A549 (cell line): ENCODE data around the gene IKZF3. TPM values are rescaled to one million over a fixed set of nuclear protein-coding genes. Genes with fewer than 3 reads are reported as not detected.

Experiments used
- ATAC-seq, 2 experiments: fragments of 200-7000 bp in 1 of 2; fragments of >200 bp in 1 of 2; cut with Nextera tagmentation in 1 of 2; cut with Tn5 transposase in 1 of 2; 3 replicates each; pipeline versions ENCODE4 v1.8.0 to v1.9.1; 2018 to 2020; ENCODE audit warnings: mild to moderate bottlenecking in 1 of 2, moderate library complexity in 1 of 2
- CTCF ChIA-PET: fragments of 300-600 bp; sonication (Branson Sonifier 250); formaldehyde crosslinking; extraction: SDS; loops from one replicate; lab custom pipeline; 2021; ENCODE audit warnings: antibody characterized with exemption, inconsistent platforms; lab: Yijun Ruan, JAX
- POLR2A ChIA-PET: fragments of 350-600 bp; formaldehyde crosslinking; extraction: SDS; loops from one replicate; lab custom pipeline; 2021; ENCODE audit warnings: antibody characterized with exemption, inconsistent platforms; lab: Yijun Ruan, JAX
- DNase-seq, 2 experiments: peaks; one replicate each; pipeline versions ENCODE4 v3.0.0 to v3.0.0-alpha.2; 2011 to 2016; ENCODE audit warnings: low read depth in 1 of 2, low spot score in 1 of 2
- FAIRE-seq: peaks from 2 replicates; lab custom pipeline; 2011; peaks lifted over from hg19 to GRCh38; lab: Jason Lieb, UNC
- H3K27ac ChIP-seq, 2 experiments: fragments of >200 bp; sonication (Bioruptor Twin); formaldehyde crosslinking; 3 replicates each; pipeline ENCODE4 v1.5.1; 2016 to 2017
- H3K4me1 ChIP-seq: fragments of >200 bp; sonication (Bioruptor Twin); formaldehyde crosslinking; 3 replicates; pipeline ENCODE4 v1.6.1; 2016
- H3K4me2 ChIP-seq: fragments of >200 bp; sonication (Bioruptor Twin); formaldehyde crosslinking; 3 replicates; pipeline ENCODE4 v1.6.1; 2016
- H3K4me3 ChIP-seq: fragments of >200 bp; sonication (Bioruptor Twin); formaldehyde crosslinking; 3 replicates; pipeline ENCODE4 v1.5.1; 2016
- H3K9me3 ChIP-seq: fragments of >200 bp; sonication (Bioruptor Twin); formaldehyde crosslinking; 3 replicates; pipeline ENCODE4 v1.6.1; 2016
- CBX8 ChIP-seq: fragments of 200-600 bp; sonication (generic); IDR thresholded peaks from 2 replicates; pipeline ENCODE4 v1.6.1; 2016
- CEBPB ChIP-seq, 2 experiments: fragments of >200 bp in 1 of 2; sonication (Bioruptor Twin) in 1 of 2; formaldehyde crosslinking in 1 of 2; IDR thresholded peaks; 2 replicates each; pipeline ENCODE4 v1.6.1; 2012 to 2016
- CHD4 ChIP-seq: fragments of 200-600 bp; sonication (generic); IDR thresholded peaks from 2 replicates; pipeline ENCODE4 v1.6.1; 2016; ENCODE audit warnings: antibody characterized with exemption, mild to moderate bottlenecking, borderline replicate concordance
- E2F6 ChIP-seq: IDR thresholded peaks from 2 replicates; pipeline ENCODE4 v1.6.1; 2012; ENCODE audit warnings: low read depth, borderline replicate concordance
- EHF ChIP-seq: fragments of 250-450 bp; sonication (Bioruptor Pico); IDR thresholded peaks from 2 replicates; pipeline ENCODE4 v1.5.0; 2020; ENCODE audit warnings: mild to moderate bottlenecking
- EHMT2 ChIP-seq: fragments of 200-600 bp; sonication (generic); IDR thresholded peaks from 2 replicates; pipeline ENCODE4 v1.6.1; 2016; ENCODE audit warnings: antibody characterized with exemption, low read depth, mild to moderate bottlenecking, moderate library complexity
- FOSL2 ChIP-seq, 2 experiments: fragments of 450-650 bp in 1 of 2; fragments of >200 bp in 1 of 2; sonication (Bioruptor Twin) in 1 of 2; formaldehyde crosslinking; IDR thresholded peaks; 2 replicates each; pipeline versions ENCODE4 v1.5.0 to v1.6.1; 2016 to 2020; ENCODE audit warnings: mild to moderate bottlenecking in 1 of 2, moderate library complexity in 1 of 2
- HEYL ChIP-seq: fragments of 250-450 bp; sonication (Bioruptor Pico); IDR thresholded peaks from 2 replicates; pipeline ENCODE4 v1.8.0; 2021; ENCODE audit warnings: mild to moderate bottlenecking, moderate library complexity
- HOXB5 ChIP-seq: fragments of 250-450 bp; sonication (Bioruptor Pico); IDR thresholded peaks from 2 replicates; pipeline ENCODE4 v1.5.0; 2020; ENCODE audit warnings: mild to moderate bottlenecking, moderate library complexity
- JUN ChIP-seq, 2 experiments: fragments of >200 bp; sonication (Bioruptor Twin); formaldehyde crosslinking; IDR thresholded peaks; 2 replicates in 1 of 2; 3 replicates in 1 of 2; pipeline ENCODE4 v1.6.1; 2016 to 2017
- KDM5A ChIP-seq: fragments of 200-600 bp; sonication (generic); IDR thresholded peaks from 2 replicates; pipeline ENCODE4 v1.6.1; 2016; ENCODE audit warnings: antibody characterized with exemption, mild to moderate bottlenecking
- MAZ ChIP-seq: fragments of 150-350 bp; IDR thresholded peaks from 2 replicates; pipeline ENCODE4 v1.6.1; 2014; ENCODE audit warnings: antibody characterized with exemption, low read depth, low read length, borderline replicate concordance
- NFE2L2 ChIP-seq: fragments of 150-350 bp; conservative IDR thresholded peaks from 2 replicates; pipeline ENCODE4 v1.6.1; 2014; ENCODE audit warnings: low read length
- PHF8 ChIP-seq: fragments of 200-600 bp; sonication (generic); IDR thresholded peaks from 2 replicates; pipeline ENCODE4 v1.6.1; 2016; ENCODE audit warnings: low read depth, mild to moderate bottlenecking, antibody characterized with exemption, moderate library complexity, borderline replicate concordance
- POLR2A ChIP-seq: IDR thresholded peaks from 2 replicates; pipeline ENCODE4 v1.6.1; 2012; ENCODE audit warnings: mild to moderate bottlenecking, low read length
- RAD21 ChIP-seq, 2 experiments: fragments of >200 bp in 1 of 2; sonication (Bioruptor Twin) in 1 of 2; formaldehyde crosslinking in 1 of 2; IDR thresholded peaks in 1 of 2; conservative IDR thresholded peaks in 1 of 2; 2 replicates in 1 of 2; 3 replicates in 1 of 2; pipeline ENCODE4 v1.6.1; 2012 to 2018; ENCODE audit warnings: inconsistent platforms in 1 of 2
- RCOR1 ChIP-seq: fragments of 150-350 bp; IDR thresholded peaks from 2 replicates; pipeline ENCODE4 v1.6.1; 2014; ENCODE audit warnings: antibody characterized with exemption, low read length, low read depth
- RFX5 ChIP-seq: fragments of 450-650 bp; IDR thresholded peaks from 2 replicates; pipeline ENCODE4 v1.7.1; 2014; ENCODE audit warnings: antibody characterized with exemption, mild to moderate bottlenecking, moderate library complexity
- SREBF2 ChIP-seq: fragments of 450-650 bp; IDR thresholded peaks from 2 replicates; pipeline ENCODE4 v1.6.1; 2014; ENCODE audit warnings: mild to moderate bottlenecking, moderate library complexity
- TP53 ChIP-seq: fragments of 250-450 bp; sonication (Bioruptor Pico); IDR thresholded peaks from 2 replicates; pipeline ENCODE4 v1.5.0; 2021; ENCODE audit warnings: mild to moderate bottlenecking, moderate library complexity
- WGBS: methylation state at CpG from one replicate; pipeline ENCODE4 v1.1.6; 2017; ENCODE audit errors: missing lambda C conversion rate; 5-methylcytosine and 5-hydroxymethylcytosine counted together
- polyA plus RNA-seq, 4 experiments: library from polyadenylated mRNA; depleted of rRNA in 3 of 4; stranded (reverse); fragments of >200 nt; fragmentation: RNase III in 1 of 4; extraction: RNeasy Plus Mini Kit Qiagen cat#74134 plus additional on column Dnase treatment in 1 of 4; gene quantifications; 2 replicates in 3 of 4; 3 replicates in 1 of 4; pipeline ENCODE4 v1.2.3, GENCODE V29; 2011 to 2017
- TF ChIP-seq, protein P1 (sequence below): fragments of >200 bp; sonication (Bioruptor Twin); formaldehyde crosslinking; IDR thresholded peaks from 3 replicates; pipeline ENCODE4 v1.5.1; 2016
- TF ChIP-seq, protein P2 (sequence below): IDR thresholded peaks from 2 replicates; pipeline ENCODE4 v1.6.1; 2012
- TF ChIP-seq, protein P3 (sequence below): fragments of 250-450 bp; sonication (Bioruptor Pico); IDR thresholded peaks from 2 replicates; pipeline ENCODE4 v1.5.0; 2020; ENCODE audit warnings: low read depth, mild to moderate bottlenecking, moderate library complexity
- TF ChIP-seq, protein P4 (sequence below): fragments of >200 bp; sonication (Bioruptor Twin); formaldehyde crosslinking; IDR thresholded peaks from 2 replicates; pipeline ENCODE4 v1.6.1; 2016

The IKZF3 gene
- polyA plus RNA-seq, 2 of the 4 experiments (the other 2 are of a cell fraction): not detected

GRCh38 chr17:39813631-39814030, 50.5 kb downstream of the IKZF3 start:
- ChIA-PET CTCF (interaction anchor here (0.8 to 1.2 kb wide), 4 partner anchors 21 to 469 kb away, joined by 3 to 4 read pairs (median 4); no protein-coding TSS in a partner anchor), POLR2A (no interaction called here)
- Histone ChIP-seq H3K4me2 (no peak overlapping the region), H3K4me1 (no peaks in the 10 kb centered on the region)
- no peak for FAIRE-seq
- TF ChIP-seq JUN (IDR thresholded peaks at IDR 0.05): no peak
- TF ChIP-seq MAZ: no peak
- TF ChIP-seq HOXB5: no peak
- no peak for TF ChIP-seq TP53
- TF ChIP-seq RFX5: no peak
- TF ChIP-seq CBX8: no peak
- TF ChIP-seq SREBF2: no peak
- TF ChIP-seq HEYL (CRISPR knock-in tag): no peak
- TF ChIP-seq, all 56 proteins: peak for 0
- H3K4me3 ChIP-seq: no peak overlapping the region
- DNase-seq (no peak), ATAC-seq (no peak)
- no peaks in the 10 kb centered on the region for H3K9me3 ChIP-seq
- H3K27ac ChIP-seq: no peak overlapping the region
- WGBS: 74% methylated on average over 11 of the region's 11 CpGs

GRCh38 chr17:39812466-39812865, 51.6 kb downstream of the IKZF3 start:
- CTCF ChIA-PET: interaction anchor here (0.6 to 1.5 kb wide), 6 partner anchors 14 to 353 kb away, joined by 3 to 4 read pairs (median 3); partner anchors contain the start of gene IKZF3
- 34% methylated on average over 6 of the region's 6 CpGs for WGBS
- FAIRE-seq: no peak

More at GRCh38 chr17:39812466-39812865, 51.6 kb downstream of the IKZF3 start:
- H3K4me3 ChIP-seq: no peak overlapping the region
- no peak overlapping the region for H3K4me2 ChIP-seq
- POLR2A ChIA-PET: no interaction called here
- H3K4me1 ChIP-seq: no peaks in the 10 kb centered on the region
- TF ChIP-seq NFE2L2: no peak
- TF ChIP-seq RFX5: no peak
- no peak for TF ChIP-seq POLR2A
- no peak for TF ChIP-seq JUN (IDR thresholded peaks at IDR 0.05)
- no peak for TF ChIP-seq KDM5A
- TF ChIP-seq, protein P1, sequence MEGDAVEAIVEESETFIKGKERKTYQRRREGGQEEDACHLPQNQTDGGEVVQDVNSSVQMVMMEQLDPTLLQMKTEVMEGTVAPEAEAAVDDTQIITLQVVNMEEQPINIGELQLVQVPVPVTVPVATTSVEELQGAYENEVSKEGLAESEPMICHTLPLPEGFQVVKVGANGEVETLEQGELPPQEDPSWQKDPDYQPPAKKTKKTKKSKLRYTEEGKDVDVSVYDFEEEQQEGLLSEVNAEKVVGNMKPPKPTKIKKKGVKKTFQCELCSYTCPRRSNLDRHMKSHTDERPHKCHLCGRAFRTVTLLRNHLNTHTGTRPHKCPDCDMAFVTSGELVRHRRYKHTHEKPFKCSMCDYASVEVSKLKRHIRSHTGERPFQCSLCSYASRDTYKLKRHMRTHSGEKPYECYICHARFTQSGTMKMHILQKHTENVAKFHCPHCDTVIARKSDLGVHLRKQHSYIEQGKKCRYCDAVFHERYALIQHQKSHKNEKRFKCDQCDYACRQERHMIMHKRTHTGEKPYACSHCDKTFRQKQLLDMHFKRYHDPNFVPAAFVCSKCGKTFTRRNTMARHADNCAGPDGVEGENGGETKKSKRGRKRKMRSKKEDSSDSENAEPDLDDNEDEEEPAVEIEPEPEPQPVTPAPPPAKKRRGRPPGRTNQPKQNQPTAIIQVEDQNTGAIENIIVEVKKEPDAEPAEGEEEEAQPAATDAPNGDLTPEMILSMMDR: no peak
- no peak for TF ChIP-seq RAD21 (conservative IDR thresholded peaks at IDR 0.05 in 1 of 2, IDR thresholded peaks at IDR 0.05 in 1 of 2)
- TF ChIP-seq CHD4: no peak
- TF ChIP-seq CEBPB (IDR thresholded peaks at IDR 0.05): no peak
- TF ChIP-seq, protein P2, sequence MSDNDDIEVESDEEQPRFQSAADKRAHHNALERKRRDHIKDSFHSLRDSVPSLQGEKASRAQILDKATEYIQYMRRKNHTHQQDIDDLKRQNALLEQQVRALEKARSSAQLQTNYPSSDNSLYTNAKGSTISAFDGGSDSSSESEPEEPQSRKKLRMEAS: no peak
- no peak for TF ChIP-seq PHF8
- TF ChIP-seq EHF (CRISPR knock-in tag): no peak
- TF ChIP-seq CBX8: no peak
- TF ChIP-seq, protein P3, sequence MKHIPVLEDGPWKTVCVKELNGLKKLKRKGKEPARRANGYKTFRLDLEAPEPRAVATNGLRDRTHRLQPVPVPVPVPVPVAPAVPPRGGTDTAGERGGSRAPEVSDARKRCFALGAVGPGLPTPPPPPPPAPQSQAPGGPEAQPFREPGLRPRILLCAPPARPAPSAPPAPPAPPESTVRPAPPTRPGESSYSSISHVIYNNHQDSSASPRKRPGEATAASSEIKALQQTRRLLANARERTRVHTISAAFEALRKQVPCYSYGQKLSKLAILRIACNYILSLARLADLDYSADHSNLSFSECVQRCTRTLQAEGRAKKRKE (CRISPR knock-in tag): no peak
- TF ChIP-seq RCOR1: no peak
- no peak for TF ChIP-seq E2F6
- no peak for TF ChIP-seq EHMT2
- no peak for TF ChIP-seq FOSL2 (IDR thresholded peaks at IDR 0.05)
- TF ChIP-seq FOSL2 (CRISPR knock-in tag; IDR thresholded peaks at IDR 0.05): no peak
- TF ChIP-seq, protein P4, sequence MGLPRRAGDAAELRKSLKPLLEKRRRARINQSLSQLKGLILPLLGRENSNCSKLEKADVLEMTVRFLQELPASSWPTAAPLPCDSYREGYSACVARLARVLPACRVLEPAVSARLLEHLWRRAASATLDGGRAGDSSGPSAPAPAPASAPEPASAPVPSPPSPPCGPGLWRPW: no peak
- no peak overlapping the region for H3K27ac ChIP-seq
- DNase-seq (no peak), ATAC-seq (no peak)
- H3K9me3 ChIP-seq: no peaks in the 10 kb centered on the region
